Heart left ventricle (tissue), 13 donors: ENCODE measurements around the gene ATL1.

Experiments used
- POLR2A ChIP-seq, 2 donors: fragments of 450-650 bp; IDR thresholded peaks; one replicate each; pipeline ENCODE4 v1.6.1; 2017; ENCODE audit warnings: antibody characterized with exemption in 2 of 2, mild to moderate bottlenecking in 2 of 2, moderate library complexity in 2 of 2
- TF ChIP-seq, protein P1 (sequence below), 12 donors: fragments of 200-600 bp; sonication (generic) in 4 of 12; IDR thresholded peaks; one replicate each; pipeline versions ENCODE4 v1.5.0 to v1.8.0; 2018 to 2022; ENCODE audit warnings: antibody characterized with exemption in 12 of 12, mild to moderate bottlenecking in 5 of 12
- donor health status: ischemic (EF 13 %, LVEDD 7.1; RV severe dilation, severe dysfunction).
- donor health status: DM: no; HTN: yes; CAD: no.
- donor health status: DM: no; HTN: no; CAD: no.
- donor health status: ischemic (EF 25% LVEDD 6.9; RV normal size, moderate dysfunction).
- donor health status: ischemic (EF 25% LVEDD 5.7; RV mildly dilated, moderate dysfunction).
- donor health status: ischemic (EF 35%, LVEDD 5.7; RV mildly dilated, moderate dysfunction).
- donor health status: nonischemic (EF 11% LVEDD 7.7; RV severe dilation, severe dysfunction).
- donor health status: DM: yes; HTN: yes; CAD: no.
- donor health status: PGD.
- donor health status: ischemic (EF 29% LVEDD 5.4; RV normal size, mild dysfunction).
- donor health status: nonischemic (EF 23%, LVEDD 6.1; RV moderate dilation, normal function).

GRCh38 chr14:50539051-50539450, 20.9 kb upstream of the ATL1 start:
- TF ChIP-seq, protein P1, sequence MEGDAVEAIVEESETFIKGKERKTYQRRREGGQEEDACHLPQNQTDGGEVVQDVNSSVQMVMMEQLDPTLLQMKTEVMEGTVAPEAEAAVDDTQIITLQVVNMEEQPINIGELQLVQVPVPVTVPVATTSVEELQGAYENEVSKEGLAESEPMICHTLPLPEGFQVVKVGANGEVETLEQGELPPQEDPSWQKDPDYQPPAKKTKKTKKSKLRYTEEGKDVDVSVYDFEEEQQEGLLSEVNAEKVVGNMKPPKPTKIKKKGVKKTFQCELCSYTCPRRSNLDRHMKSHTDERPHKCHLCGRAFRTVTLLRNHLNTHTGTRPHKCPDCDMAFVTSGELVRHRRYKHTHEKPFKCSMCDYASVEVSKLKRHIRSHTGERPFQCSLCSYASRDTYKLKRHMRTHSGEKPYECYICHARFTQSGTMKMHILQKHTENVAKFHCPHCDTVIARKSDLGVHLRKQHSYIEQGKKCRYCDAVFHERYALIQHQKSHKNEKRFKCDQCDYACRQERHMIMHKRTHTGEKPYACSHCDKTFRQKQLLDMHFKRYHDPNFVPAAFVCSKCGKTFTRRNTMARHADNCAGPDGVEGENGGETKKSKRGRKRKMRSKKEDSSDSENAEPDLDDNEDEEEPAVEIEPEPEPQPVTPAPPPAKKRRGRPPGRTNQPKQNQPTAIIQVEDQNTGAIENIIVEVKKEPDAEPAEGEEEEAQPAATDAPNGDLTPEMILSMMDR (IDR thresholded peaks at IDR 0.05), result no peak
- no peak for TF ChIP-seq POLR2A (IDR thresholded peaks at IDR 0.05)
